Right ventricle myocardium superior (tissue), 1 donor: ENCODE data around the gene TRPT1. TPM values are rescaled to one million over a fixed set of nuclear protein-coding genes. Genes with fewer than 3 reads are reported as not detected.
A peak's percentile ranks its signal among the peaks of the same experiment; 100 is the strongest.

Experiments used
- ATAC-seq: fragments of 200-7000 bp; cut with Tn5 transposase; one replicate; pipeline ENCODE4 v1.9.1; 2020; ENCODE audit warnings: mild to moderate bottlenecking; ENCODE audit not compliant: poor library complexity
- DNase-seq: peaks from one replicate; pipeline ENCODE4 v3.0.0-alpha.2; 2020
- intact Hi-C: fragments of 100-400 bp; cut with DNase I; formaldehyde crosslinking; loops from one replicate; pipeline ENCODE4 v1.11.2; 2022
- total RNA-seq: library from RNA; stranded (reverse); fragmentation: NEBNext Ultra II Directional; extraction: Animal tissue kit (Norgen Biotek cat#: 25700); gene quantifications from one replicate; pipeline ENCODE4 v1.2.1, GENCODE V29; 2021
- donor health status: DM: no; HTN: yes; CAD: no; lungs with severe emphysema.

TRPT1 gene
- total RNA-seq, 1 donor from 2014 or later = 79.8 TPM

GRCh38 chr11:64220271-64220670 lies 5.7 kb downstream of the TRPT1 start:
- no peak for DNase-seq
- ATAC-seq = no peak
- intact Hi-C loops = no loop called here

DNA sequence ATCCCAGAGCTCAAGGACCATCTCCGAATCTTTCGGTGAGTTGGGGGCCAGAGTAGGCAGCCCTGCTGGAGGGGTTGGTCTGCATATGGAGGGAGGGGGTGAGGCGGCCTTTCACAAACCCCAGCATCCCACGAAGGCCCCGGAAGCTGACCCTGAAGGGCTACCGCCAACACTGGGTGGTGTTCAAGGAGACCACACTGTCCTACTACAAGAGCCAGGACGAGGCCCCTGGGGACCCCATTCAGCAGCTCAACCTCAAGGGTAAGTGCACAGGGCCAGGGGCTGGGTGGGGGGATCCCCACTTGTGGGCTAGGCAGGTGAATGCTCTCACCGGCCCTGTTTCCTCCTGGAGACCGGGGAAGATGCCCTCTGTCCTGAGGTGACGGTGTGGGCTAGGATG lies 6.2 kb downstream of the TRPT1 start:
- no peak for DNase-seq
- ATAC-seq = no peak

GRCh38 chr11:64219354-64219684 lies 6.7 kb downstream of the TRPT1 start:
- no peak for ATAC-seq
- intact Hi-C loops = no loop called here
- DNase-seq = peak; percentile 33

More for the DNA sequence above, 6.2 kb downstream of the TRPT1 start:
- intact Hi-C loops = no loop called here

DNA sequence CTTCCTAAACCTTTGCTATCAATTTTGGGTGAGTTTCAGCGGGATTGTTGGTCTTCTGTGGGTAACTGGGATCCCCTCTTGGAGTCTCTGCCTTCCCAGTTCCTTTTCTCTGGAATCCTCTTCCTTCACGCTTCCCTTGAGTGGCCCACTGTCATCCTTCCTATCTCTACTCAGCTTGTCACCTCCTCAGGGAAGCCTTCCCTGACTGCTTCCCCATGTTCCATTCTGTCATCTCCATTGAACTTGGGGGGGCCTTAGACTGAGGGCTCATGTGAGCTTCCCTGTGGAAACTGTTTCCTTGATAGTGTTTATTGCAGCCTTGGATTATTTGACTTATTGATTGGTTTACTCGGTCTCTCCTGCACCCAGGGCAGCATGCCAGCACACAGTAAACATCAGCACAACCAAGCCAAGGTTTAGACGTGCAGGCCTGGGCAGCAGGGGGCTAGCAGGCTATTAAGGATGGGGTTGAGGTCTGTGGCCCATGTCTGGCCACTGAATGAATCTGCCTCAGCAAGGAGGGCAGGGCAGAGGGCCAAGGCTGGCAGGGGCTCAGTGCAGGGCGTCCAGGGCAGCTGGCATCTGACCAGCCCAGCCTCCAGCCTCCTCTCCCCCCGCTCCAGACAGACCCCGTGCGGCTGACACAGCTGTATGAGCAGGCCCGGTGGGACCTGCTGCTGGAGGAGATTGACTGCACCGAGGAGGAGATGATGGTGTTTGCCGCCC lies 7.2 kb downstream of the TRPT1 start:
- no peak for ATAC-seq
- intact Hi-C loops = no loop called here
- no peak for DNase-seq

DNA sequence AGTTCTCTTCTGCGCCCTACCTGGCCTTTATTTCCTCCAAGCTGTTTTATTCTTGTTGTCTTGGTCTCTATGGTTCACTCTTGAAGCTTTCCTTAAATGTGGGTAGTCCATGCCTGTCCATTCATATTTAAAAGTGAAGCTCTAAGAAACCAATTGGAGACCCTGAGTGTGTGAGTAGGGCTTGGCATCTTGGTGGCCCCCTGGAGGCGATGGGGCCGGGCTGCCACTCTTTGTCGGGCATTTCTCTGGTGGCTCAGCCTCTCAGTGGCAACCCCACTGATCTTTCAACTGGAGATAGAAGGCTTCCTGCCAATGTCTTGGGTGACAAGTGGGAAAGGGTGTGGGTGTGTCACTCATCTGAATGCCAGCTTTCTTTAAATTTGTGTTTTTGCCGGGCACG lies 9.1 kb downstream of the TRPT1 start:
- ATAC-seq (no peak), DNase-seq (no peak)
- intact Hi-C loops = no loop called here

DNA sequence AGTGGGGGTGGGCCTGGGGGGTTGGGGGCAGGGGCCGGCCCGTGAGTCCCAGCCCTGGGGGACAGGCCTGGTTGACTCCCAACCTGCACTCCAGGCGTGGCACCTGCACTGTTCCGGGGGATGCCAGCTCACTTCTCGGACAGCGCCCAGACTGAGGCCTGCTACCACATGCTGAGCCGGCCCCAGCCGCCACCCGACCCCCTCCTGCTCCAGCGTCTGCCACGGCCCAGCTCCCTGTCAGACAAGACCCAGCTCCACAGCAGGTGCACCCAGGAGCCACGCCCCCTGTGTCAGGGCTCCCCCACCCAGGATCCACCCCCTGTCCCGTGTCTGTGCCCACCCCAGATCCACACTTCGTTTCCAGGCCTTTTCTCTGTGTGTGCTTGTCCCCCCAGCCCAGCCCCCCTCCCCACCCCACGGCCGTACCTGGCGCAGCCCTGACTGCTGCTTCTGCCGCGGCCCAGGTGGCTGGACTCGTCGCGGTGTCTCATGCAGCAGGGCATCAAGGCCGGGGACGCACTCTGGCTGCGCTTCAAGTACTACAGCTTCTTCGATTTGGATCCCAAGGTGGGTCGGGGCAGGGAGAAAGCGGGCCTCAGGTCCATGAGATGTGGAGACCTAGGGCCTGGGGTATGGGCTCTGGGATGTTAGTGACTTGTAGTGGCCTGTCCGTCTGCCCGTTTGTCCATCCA lies 14.7 kb downstream of the TRPT1 start:
- ATAC-seq = no peak
- intact Hi-C loops = no loop called here
- no peak for DNase-seq

DNA sequence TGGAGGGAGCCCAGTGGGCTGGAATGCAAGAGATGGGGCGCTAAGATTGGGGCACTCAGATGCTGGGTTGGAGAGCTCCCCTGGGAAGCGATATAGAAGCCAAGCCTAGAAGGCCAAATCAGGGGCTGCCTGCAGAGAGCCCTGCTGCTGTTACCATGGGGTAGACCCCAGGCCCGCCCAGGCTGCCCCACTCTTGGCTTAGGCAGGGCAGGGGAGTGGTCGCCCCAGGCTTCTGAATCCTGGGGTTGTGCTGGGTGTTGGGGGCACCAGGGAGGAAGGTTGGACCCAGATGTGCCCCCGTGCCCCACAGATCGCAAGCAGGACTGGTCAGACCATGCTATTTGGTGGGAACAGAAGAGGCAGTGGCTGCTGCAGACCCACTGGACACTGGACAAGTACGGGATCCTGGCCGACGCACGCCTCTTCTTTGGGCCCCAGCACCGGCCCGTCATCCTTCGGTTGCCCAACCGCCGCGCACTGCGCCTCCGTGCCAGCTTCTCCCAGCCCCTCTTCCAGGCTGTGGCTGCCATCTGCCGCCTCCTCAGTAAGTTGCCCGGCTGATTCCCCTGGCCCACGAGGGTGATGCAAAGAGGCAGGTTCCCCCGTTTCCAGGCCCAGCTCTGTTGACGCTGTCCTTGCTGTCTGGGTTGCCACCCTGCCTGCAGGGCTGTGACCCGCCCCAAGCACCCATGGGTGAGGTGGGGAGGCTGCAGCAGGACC lies 15.5 kb downstream of the TRPT1 start:
- DNase-seq (no peak), ATAC-seq (no peak)
- intact Hi-C loops = no loop called here

DNA sequence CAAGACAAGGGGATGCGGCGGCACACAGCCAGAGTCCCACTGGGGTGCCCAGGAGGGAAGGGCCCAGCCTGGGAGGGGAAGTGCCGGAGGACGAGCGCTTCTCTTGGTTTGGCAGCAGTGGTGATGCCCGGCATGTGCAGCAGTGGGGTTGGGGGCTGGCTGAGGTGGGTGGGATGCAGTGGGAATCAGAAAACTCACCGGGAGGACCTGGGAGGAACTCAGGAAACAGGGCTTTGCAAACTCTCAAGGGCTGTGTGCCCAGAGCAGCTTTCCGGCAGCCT lies 16.5 kb downstream of the TRPT1 start:
- intact Hi-C loops = no loop called here
- no peak for DNase-seq
- no peak for ATAC-seq

DNA sequence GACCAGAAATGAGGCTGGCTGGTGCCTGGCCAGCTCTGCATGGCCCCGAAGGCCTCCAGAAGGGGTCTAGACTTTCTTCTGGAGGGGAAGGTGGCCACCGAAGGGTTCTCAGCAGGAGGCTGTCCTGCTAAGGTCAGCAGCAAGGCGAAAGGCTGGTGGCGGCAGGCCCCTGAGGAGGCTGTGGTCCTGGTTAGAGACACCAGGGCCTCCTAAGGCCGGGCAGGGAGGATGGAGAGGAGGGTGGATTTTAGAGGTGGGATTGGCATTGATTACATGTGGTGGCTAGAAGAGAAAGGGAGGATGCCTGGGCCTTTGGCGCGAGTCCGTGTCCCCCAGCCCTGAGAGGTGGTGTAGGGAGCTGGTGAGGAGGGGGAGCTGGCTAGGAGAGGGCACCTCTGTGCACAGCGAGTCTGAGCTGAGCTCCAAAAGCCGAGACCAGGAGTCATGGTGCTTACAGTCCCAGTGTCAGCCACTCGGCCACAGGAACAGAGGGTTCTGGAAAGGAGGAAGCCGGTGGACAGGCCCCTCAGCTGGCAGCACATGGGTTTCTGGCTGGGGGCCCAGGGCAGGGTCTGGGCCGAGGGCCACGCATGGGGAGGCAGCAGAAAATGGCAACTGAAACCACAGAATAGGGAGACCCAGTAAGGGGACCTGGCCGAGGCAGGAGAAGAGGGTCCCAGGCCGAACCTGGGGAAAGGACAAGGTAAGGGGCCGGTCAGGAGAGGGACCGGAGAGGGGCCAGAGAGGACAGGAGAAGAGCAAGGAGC lies 17.0 kb downstream of the TRPT1 start:
- DNase-seq (no peak), ATAC-seq (no peak)
- intact Hi-C loops = no loop called here

GRCh38 chr11:64208086-64208795 lies 17.7 kb downstream of the TRPT1 start:
- intact Hi-C loops = no loop called here
- DNase-seq (no peak), ATAC-seq (no peak)

GRCh38 chr11:64207256-64208085 lies 18.5 kb downstream of the TRPT1 start:
- peak; percentile 72 for ATAC-seq
- peak; percentile 83 for DNase-seq
- intact Hi-C loops = no loop called here

DNA sequence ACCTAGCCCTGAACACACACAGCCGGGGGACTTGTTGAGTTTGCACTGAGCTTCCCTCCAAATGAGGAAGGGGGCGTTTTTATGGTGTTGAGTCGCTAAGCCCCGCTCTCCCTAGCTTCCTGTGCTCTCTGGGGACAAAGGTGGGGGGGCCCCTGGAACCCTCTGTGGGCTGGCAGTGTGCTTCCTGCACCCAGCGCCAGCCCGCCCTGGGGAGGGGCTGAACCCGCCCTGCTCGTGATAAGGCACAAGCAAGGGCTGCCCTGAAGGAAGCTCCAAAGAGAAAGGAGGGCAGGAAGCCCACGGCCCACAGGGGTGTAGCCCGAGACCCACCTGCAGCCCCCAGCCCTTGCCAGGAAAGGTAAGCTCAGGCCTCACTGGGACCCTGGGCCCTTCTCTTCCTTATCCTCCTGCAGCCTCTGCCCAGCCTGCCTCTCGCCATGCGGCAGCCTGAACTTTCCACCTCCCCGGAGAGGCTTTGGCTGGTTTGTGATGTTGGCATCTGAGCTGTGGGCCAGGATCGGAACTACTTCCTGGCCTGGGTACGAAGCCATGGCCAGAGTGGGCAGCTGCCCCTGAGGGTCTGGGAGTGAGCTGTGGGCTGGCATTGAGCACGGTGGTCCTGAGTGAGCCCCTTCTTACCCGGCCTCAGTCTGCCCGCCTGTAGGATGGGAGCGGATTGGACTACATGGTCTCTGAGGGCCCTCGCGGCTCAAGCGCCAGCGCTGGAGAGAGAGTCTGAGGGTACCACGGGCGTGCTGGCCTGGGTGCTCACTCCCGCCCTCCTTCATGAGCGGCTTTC lies 19.3 kb downstream of the TRPT1 start, which contains the start of gene FERMT3:
TSS of gene FERMT3 (plus strand) at position 265 of the 799 bp plus-strand sequence. CDS start 644 bp downstream, outside the sequence.
- DNase-seq = peak; percentile 85
- ATAC-seq = peak; percentile 59
- intact Hi-C loops = no loop called here

DNA sequence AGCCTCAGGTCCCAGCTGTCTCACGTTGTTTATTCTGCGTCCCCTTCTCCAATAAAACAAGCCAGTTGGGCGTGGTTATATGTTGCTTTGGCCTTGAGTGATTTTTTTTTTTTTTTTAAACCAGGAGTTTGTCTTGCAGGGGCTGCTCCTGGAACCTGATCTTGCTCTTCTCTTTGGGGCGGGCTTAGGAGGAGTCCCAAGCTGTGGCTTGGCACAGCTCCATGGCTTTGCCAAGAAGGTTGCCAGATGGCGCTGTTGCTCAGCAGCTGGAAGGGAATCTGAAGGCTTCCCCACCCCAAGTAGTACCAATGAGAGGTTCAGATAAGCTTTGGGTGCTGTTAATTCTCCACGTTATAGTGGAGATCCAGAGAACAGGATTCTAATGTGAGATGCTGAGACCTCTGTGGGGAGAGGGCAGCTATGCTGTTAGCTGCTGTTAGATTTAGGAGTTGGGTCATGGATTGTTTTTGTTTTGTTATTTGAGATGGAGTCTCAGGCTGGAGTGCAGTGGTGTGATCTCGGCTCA lies 21.5 kb downstream of the TRPT1 start:
- DNase-seq (peak; percentile 91), ATAC-seq (peak; percentile 66)
- intact Hi-C loops = loop anchor here (5.0 kb wide), 1 partner anchor 98 kb away; the partner anchor contains the start of gene CATSPERZ

DNA sequence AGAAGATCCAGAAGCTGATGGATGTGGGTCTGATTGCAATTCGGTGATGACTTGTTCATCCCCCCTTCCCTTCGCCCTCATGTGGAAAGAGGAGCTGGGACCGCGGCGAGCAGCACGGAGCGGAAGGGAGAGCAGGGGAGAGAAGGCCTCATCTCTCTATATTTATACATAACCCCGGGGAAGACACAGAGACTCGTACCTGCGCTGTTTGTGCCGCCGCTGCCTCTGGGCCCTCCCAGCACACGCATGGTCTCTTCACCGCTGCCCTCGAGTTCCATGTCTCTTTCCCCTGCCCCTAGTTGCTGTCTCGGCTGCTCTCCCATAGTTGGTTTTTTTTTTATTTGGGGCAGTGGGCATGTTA lies 21.9 kb downstream of the TRPT1 start:
- DNase-seq = no peak
- ATAC-seq = no peak
- intact Hi-C loops = loop anchor here (5.0 kb wide), 1 partner anchor 98 kb away; the partner anchor contains the start of gene CATSPERZ

- intact Hi-C loops = loop anchor here (5.0 kb wide), 1 partner anchor 99 kb away; the partner anchor contains the start of gene CATSPERZ
Measured at GRCh38 chr11:64203421-64204079, 22.4 kb downstream of the TRPT1 start.

GRCh38 chr11:64202992-64203391 lies 23.0 kb downstream of the TRPT1 start:
- ATAC-seq (no peak), DNase-seq (no peak)
- intact Hi-C loops = loop anchor here (5.0 kb wide), 1 partner anchor 99 kb away; the partner anchor contains the start of gene CATSPERZ

More at GRCh38 chr11:64203421-64204079, 22.4 kb downstream of the TRPT1 start:
- DNase-seq = no peak
- ATAC-seq = no peak
